ENCODE measurements around the gene PRM1.

- TF ChIP-seq CTCF (IDR thresholded peaks at IDR 0.05 in 8 of 11, conservative IDR thresholded peaks at IDR 0.05 in 3 of 11) = no peak
- no peak for TF ChIP-seq POLR2AphosphoS5 (IDR thresholded peaks at IDR 0.05)
Observed at GRCh38 chr16:11322823-11323222, 41.7 kb upstream of the PRM1 start.

Measured in spleen (tissue), 7 donors.